ENCODE data around the gene LGALSL.

- TF ChIP-seq, protein P1, sequence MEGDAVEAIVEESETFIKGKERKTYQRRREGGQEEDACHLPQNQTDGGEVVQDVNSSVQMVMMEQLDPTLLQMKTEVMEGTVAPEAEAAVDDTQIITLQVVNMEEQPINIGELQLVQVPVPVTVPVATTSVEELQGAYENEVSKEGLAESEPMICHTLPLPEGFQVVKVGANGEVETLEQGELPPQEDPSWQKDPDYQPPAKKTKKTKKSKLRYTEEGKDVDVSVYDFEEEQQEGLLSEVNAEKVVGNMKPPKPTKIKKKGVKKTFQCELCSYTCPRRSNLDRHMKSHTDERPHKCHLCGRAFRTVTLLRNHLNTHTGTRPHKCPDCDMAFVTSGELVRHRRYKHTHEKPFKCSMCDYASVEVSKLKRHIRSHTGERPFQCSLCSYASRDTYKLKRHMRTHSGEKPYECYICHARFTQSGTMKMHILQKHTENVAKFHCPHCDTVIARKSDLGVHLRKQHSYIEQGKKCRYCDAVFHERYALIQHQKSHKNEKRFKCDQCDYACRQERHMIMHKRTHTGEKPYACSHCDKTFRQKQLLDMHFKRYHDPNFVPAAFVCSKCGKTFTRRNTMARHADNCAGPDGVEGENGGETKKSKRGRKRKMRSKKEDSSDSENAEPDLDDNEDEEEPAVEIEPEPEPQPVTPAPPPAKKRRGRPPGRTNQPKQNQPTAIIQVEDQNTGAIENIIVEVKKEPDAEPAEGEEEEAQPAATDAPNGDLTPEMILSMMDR (conservative IDR thresholded peaks at IDR 0.05; ENCODE audit: low read depth, low read length) = no peak
- TF ChIP-seq EZH2 (IDR thresholded peaks at IDR 0.05; ENCODE audit: borderline replicate concordance, low read depth, low read length, poor library complexity, severe bottlenecking) = no peak
Observed at GRCh38 chr2:64420677-64421076, 33.3 kb upstream of the LGALSL start.
